ENCODE measurements around the gene GNAT1.

GNAT1 gene

GRCh38 chr3:50190936-50191660, at the start of gene GNAT1:
Gene GNAT1 (plus strand): TSS chr3:50191610. CDS start chr3:50191726, 116 bp downstream.
- no peak for DNase-seq (ENCODE audit: low read depth)

GRCh38 chr3:50146316-50146901, 45.0 kb upstream of the GNAT1 start:
- no peak for DNase-seq (ENCODE audit: low read depth)

GRCh38 chr3:50147016-50147415, 44.4 kb upstream of the GNAT1 start:
- no peak for DNase-seq (ENCODE audit: low read depth)

GRCh38 chr3:50147447-50147846, 44.0 kb upstream of the GNAT1 start:
- no peak for DNase-seq (ENCODE audit: low read depth)

GRCh38 chr3:50147861-50148260, 43.5 kb upstream of the GNAT1 start:
- DNase-seq (ENCODE audit: low read depth) = no peak

- DNase-seq (ENCODE audit: low read depth) = no peak
Observed at GRCh38 chr3:50150404-50150750, 41.0 kb upstream of the GNAT1 start.

GRCh38 chr3:50150863-50151686, 40.3 kb upstream of the GNAT1 start:
- no peak for DNase-seq (ENCODE audit: low read depth)

GRCh38 chr3:50151728-50152127, 39.7 kb upstream of the GNAT1 start:
- DNase-seq (ENCODE audit: low read depth) = no peak

GRCh38 chr3:50153782-50154475, 37.5 kb upstream of the GNAT1 start:
- DNase-seq (ENCODE audit: low read depth) = no peak

- DNase-seq (ENCODE audit: low read depth) = no peak
Observed at GRCh38 chr3:50154476-50154839, 37.0 kb upstream of the GNAT1 start.

- peak; percentile 4 for DNase-seq (ENCODE audit: low read depth)
Observed at GRCh38 chr3:50154840-50155490, 36.4 kb upstream of the GNAT1 start, which contains the start of gene SEMA3F. Gene SEMA3F (plus strand): TSS chr3:50155324. CDS start chr3:50159623, 4,299 bp downstream.

GRCh38 chr3:50155491-50155878, 35.9 kb upstream of the GNAT1 start:
- DNase-seq (ENCODE audit: low read depth) = no peak

GRCh38 chr3:50155891-50156290, 35.5 kb upstream of the GNAT1 start:
- DNase-seq (ENCODE audit: low read depth) = no peak

GRCh38 chr3:50156549-50157493, 34.6 kb upstream of the GNAT1 start:
- no peak for DNase-seq (ENCODE audit: low read depth)

GRCh38 chr3:50157827-50158529, 33.4 kb upstream of the GNAT1 start:
- DNase-seq (ENCODE audit: low read depth) = no peak

GRCh38 chr3:50158530-50159146, 32.8 kb upstream of the GNAT1 start:
- no peak for DNase-seq (ENCODE audit: low read depth)

- DNase-seq (ENCODE audit: low read depth) = no peak
Observed at GRCh38 chr3:50160561-50160983, 30.8 kb upstream of the GNAT1 start.

- no peak for DNase-seq (ENCODE audit: low read depth)
Observed at GRCh38 chr3:50161320-50161719, 30.1 kb upstream of the GNAT1 start.

GRCh38 chr3:50162034-50162883, 29.2 kb upstream of the GNAT1 start:
- DNase-seq (ENCODE audit: low read depth) = no peak

Data from stimulated activated CD8-positive, alpha-beta memory T cell treated with anti-CD3 and anti-CD28 coated beads, Interleukin-7, amount 100 ng/mL, for 24 hours (primary cell).